PC-3 (cell line): ENCODE measurements around the gene SRGAP2B. TPM values are rescaled to one million over a fixed set of nuclear protein-coding genes. Genes with fewer than 3 reads are reported as not detected.
"Not testable (repeated sequence)": the region's sequence is repeated elsewhere in the genome, so short reads cannot be mapped to it uniquely, and the experiment has no call there.

ENCODE experiments used
- ATAC-seq: fragments of 200-7000 bp; cut with Tn5 transposase; 2 replicates; pipeline ENCODE4 v1.9.1; 2020; ENCODE audit warnings: mild to moderate bottlenecking, moderate library complexity
- BruUV-seq: library from RNA; stranded (reverse); fragments of 400-500 nt; replicated peaks from 2 replicates; lab custom pipeline; 2021; lab: Mats Ljungman, UMichigan
- CTCF ChIA-PET: fragments of 300-600 bp; sonication (Branson Sonifier 250); formaldehyde crosslinking; loops from one replicate; lab custom pipeline; 2022; ENCODE audit warnings: antibody characterized with exemption; lab: Charles Lee
- POLR2A ChIA-PET: fragments of 300-600 bp; sonication (Branson Sonifier 250); formaldehyde crosslinking; loops from one replicate; lab custom pipeline; 2022; ENCODE audit warnings: antibody characterized with exemption; ENCODE audit not compliant: unreplicated experiment; lab: Charles Lee
- DNase-seq: peaks from one replicate; pipeline ENCODE4 v3.0.0-alpha.2; 2015
- H2AFZ ChIP-seq: fragments of 300-600 bp; sonication (generic); 2 replicates; pipeline ENCODE4 v1.6.0; 2016; ENCODE audit warnings: antibody characterized with exemption, low read length
- H3F3A ChIP-seq: fragments of 300-600 bp; sonication (generic); one replicate; pipeline ENCODE4 v1.6.0; 2017; ENCODE audit warnings: antibody characterized with exemption, low read length, control low read depth, mild to moderate bottlenecking; ENCODE audit not compliant: unreplicated experiment
- H3K27ac ChIP-seq: fragments of 300-600 bp; sonication (generic); 2 replicates; pipeline ENCODE4 v1.5.1; 2016; ENCODE audit warnings: mild to moderate bottlenecking, low read length
- H3K27me3 ChIP-seq: fragments of 300-600 bp; sonication (generic); 2 replicates; pipeline ENCODE4 v1.6.1; 2016; ENCODE audit warnings: low read length, mixed read lengths
- H3K36me3 ChIP-seq: fragments of 300-600 bp; sonication (generic); 2 replicates; pipeline ENCODE4 v1.6.1; 2016; ENCODE audit warnings: low read depth, mixed run types, low read length, mixed read lengths
- H3K4me1 ChIP-seq: fragments of 300-600 bp; sonication (generic); 2 replicates; pipeline ENCODE4 v1.5.1; 2016; ENCODE audit warnings: low read length; ENCODE audit not compliant: insufficient read depth
- H3K4me2 ChIP-seq: fragments of 300-600 bp; sonication (generic); 2 replicates; pipeline ENCODE4 v1.6.0; 2016; ENCODE audit warnings: low read length
- H3K4me3 ChIP-seq: fragments of 300-600 bp; sonication (generic); 2 replicates; pipeline ENCODE4 v1.5.1; 2016; ENCODE audit warnings: mild to moderate bottlenecking, low read length, mixed read lengths
- H3K79me2 ChIP-seq: fragments of 300-600 bp; sonication (generic); 2 replicates; pipeline ENCODE4 v1.6.1; 2017; ENCODE audit warnings: low read length, mixed read lengths
- H3K9ac ChIP-seq: fragments of 300-600 bp; sonication (generic); 2 replicates; pipeline ENCODE4 v1.6.0; 2016; ENCODE audit warnings: mild to moderate bottlenecking, low read length
- H3K9me2 ChIP-seq: fragments of 300-600 bp; sonication (generic); replicated peaks from 2 replicates; pipeline ENCODE4 v1.6.1; 2016; ENCODE audit warnings: mixed run types, low read length, mixed read lengths
- H3K9me3 ChIP-seq: fragments of 300-600 bp; sonication (generic); 2 replicates; pipeline ENCODE4 v1.6.1; 2016; ENCODE audit warnings: low read length, mixed read lengths
- H4K20me1 ChIP-seq: fragments of 300-600 bp; sonication (generic); 2 replicates; pipeline ENCODE4 v1.6.1; 2016; ENCODE audit warnings: low read length, mixed read lengths
- intact Hi-C: fragments of 100-400 bp; cut with micrococcal nuclease; formaldehyde crosslinking; loops from 2 replicates; pipeline ENCODE4 v1.9.0; 2023
- total RNA-seq: library from RNA; depleted of rRNA; stranded (reverse); fragments of >200 nt; gene quantifications from 2 replicates; pipeline ENCODE4 v1.2.3, GENCODE V29; 2014

The SRGAP2B gene
- total RNA-seq, 1 experiment from 2014 or later, result 14.3 TPM

GRCh38 chr1:144961604-144962583 is 133.2 kb downstream of the SRGAP2B start:
- H4K20me1 ChIP-seq, intact Hi-C loops, H3K4me3 ChIP-seq: not testable (repeated sequence)

GRCh38 chr1:144960929-144961488 is 134.1 kb downstream of the SRGAP2B start:
- H3K27ac ChIP-seq, H3K4me2 ChIP-seq, H3K36me3 ChIP-seq, CTCF ChIA-PET, H2AFZ ChIP-seq, H3K9me3 ChIP-seq, POLR2A ChIA-PET, H3K4me1 ChIP-seq, intact Hi-C loops, H3K27me3 ChIP-seq, H3K9me2 ChIP-seq, BruUV-seq, H3K4me3 ChIP-seq, DNase-seq, ATAC-seq, H3F3A ChIP-seq, H3K79me2 ChIP-seq, H4K20me1 ChIP-seq, H3K9ac ChIP-seq: not testable (repeated sequence)

More at GRCh38 chr1:144961604-144962583, 133.2 kb downstream of the SRGAP2B start:
- H3K9me2 ChIP-seq, H2AFZ ChIP-seq, ATAC-seq, H3K9ac ChIP-seq, H3K27me3 ChIP-seq, H3K27ac ChIP-seq, H3K4me1 ChIP-seq, DNase-seq, H3F3A ChIP-seq, H3K9me3 ChIP-seq, H3K79me2 ChIP-seq, BruUV-seq, H3K36me3 ChIP-seq, CTCF ChIA-PET, H3K4me2 ChIP-seq, POLR2A ChIA-PET: not testable (repeated sequence)

- H3K27ac ChIP-seq, H4K20me1 ChIP-seq, ATAC-seq, H3F3A ChIP-seq, CTCF ChIA-PET, H3K79me2 ChIP-seq, DNase-seq, H3K36me3 ChIP-seq, H2AFZ ChIP-seq, intact Hi-C loops, H3K9me3 ChIP-seq, BruUV-seq, POLR2A ChIA-PET, H3K4me1 ChIP-seq, H3K9me2 ChIP-seq, H3K9ac ChIP-seq, H3K27me3 ChIP-seq, H3K4me2 ChIP-seq, H3K4me3 ChIP-seq: not testable (repeated sequence)
Observed at GRCh38 chr1:144948390-144948789, 146.7 kb downstream of the SRGAP2B start.

- H3K36me3 ChIP-seq, H3K79me2 ChIP-seq, H3K9me3 ChIP-seq, H3K4me2 ChIP-seq, H3K4me3 ChIP-seq, H3K9ac ChIP-seq, POLR2A ChIA-PET, H3K9me2 ChIP-seq, H3F3A ChIP-seq, H3K27ac ChIP-seq, BruUV-seq, intact Hi-C loops, DNase-seq, CTCF ChIA-PET, H3K27me3 ChIP-seq, H2AFZ ChIP-seq, H3K4me1 ChIP-seq, ATAC-seq, H4K20me1 ChIP-seq: not testable (repeated sequence)
Observed at GRCh38 chr1:144947495-144947894, 147.6 kb downstream of the SRGAP2B start.

GRCh38 chr1:144946525-144947480 is 148.3 kb downstream of the SRGAP2B start:
- intact Hi-C loops, H3K4me3 ChIP-seq, H3K4me1 ChIP-seq, CTCF ChIA-PET, H3K9me3 ChIP-seq, H3K27me3 ChIP-seq, H4K20me1 ChIP-seq, POLR2A ChIA-PET, ATAC-seq, H3K4me2 ChIP-seq, H3K36me3 ChIP-seq, H3F3A ChIP-seq, BruUV-seq, H2AFZ ChIP-seq, H3K79me2 ChIP-seq, H3K27ac ChIP-seq, H3K9ac ChIP-seq, DNase-seq, H3K9me2 ChIP-seq: not testable (repeated sequence)

GRCh38 chr1:144941710-144942109 is 153.4 kb downstream of the SRGAP2B start:
- intact Hi-C loops, H3F3A ChIP-seq, H3K9me2 ChIP-seq, H3K27ac ChIP-seq, H3K27me3 ChIP-seq, H3K9ac ChIP-seq, H3K4me1 ChIP-seq, H3K4me3 ChIP-seq, POLR2A ChIA-PET, CTCF ChIA-PET, H2AFZ ChIP-seq, DNase-seq, BruUV-seq, H3K4me2 ChIP-seq, H3K79me2 ChIP-seq, H3K9me3 ChIP-seq, H3K36me3 ChIP-seq, H4K20me1 ChIP-seq: not testable (repeated sequence)
- ATAC-seq, result peak; percentile 75
